Duodenal mucosa (tissue), 2 donors: ENCODE measurements around the gene SAYSD1.
"Not testable (repeated sequence)": the region's sequence is repeated elsewhere in the genome, so short reads cannot be mapped to it uniquely, and the experiment has no call there.

Source experiments
- H3K27ac ChIP-seq: one replicate; pipeline ENCODE4 v1.7.0; 2013; ENCODE audit warnings: low read depth, low read length
- H3K27me3 ChIP-seq, 2 donors: one replicate each; pipeline ENCODE4 v1.7.0; 2013; ENCODE audit warnings: low read length in 2 of 2, control low read depth in 1 of 2; ENCODE audit not compliant: insufficient read depth in 2 of 2, control insufficient read depth in 1 of 2
- H3K36me3 ChIP-seq, 2 donors: one replicate each; pipeline ENCODE4 v1.7.0; 2013; ENCODE audit warnings: low read length in 2 of 2, control low read depth in 1 of 2; ENCODE audit not compliant: insufficient read depth in 2 of 2, control insufficient read depth in 1 of 2
- H3K4me1 ChIP-seq, 2 donors: one replicate each; pipeline ENCODE4 v1.7.0; 2013; ENCODE audit warnings: low read length in 2 of 2, control low read depth in 1 of 2; ENCODE audit not compliant: insufficient read depth in 2 of 2, control insufficient read depth in 1 of 2
- H3K4me3 ChIP-seq, 2 donors: one replicate each; pipeline ENCODE4 v1.7.0; 2013; ENCODE audit warnings: low read length in 2 of 2, low read depth in 1 of 2
- H3K9ac ChIP-seq, 2 donors: one replicate each; pipeline ENCODE4 v1.7.0; 2013; ENCODE audit warnings: low read length in 2 of 2, low read depth in 1 of 2
- H3K9me3 ChIP-seq, 2 donors: one replicate each; pipeline ENCODE4 v1.7.0; 2013; ENCODE audit warnings: low read length in 2 of 2, control low read depth in 1 of 2; ENCODE audit not compliant: control insufficient read depth in 1 of 2

SAYSD1 gene

GRCh38 chr6:39140556-39141167, 25.7 kb upstream of the SAYSD1 start:
- Histone ChIP-seq H3K36me3 (no peaks in the 10 kb centered on the region), H3K4me1 (peaks cover 0 to 4% of the 10 kb centered on the region in 2 donors), H3K27ac (no peak overlapping the region), H3K4me3 (no peak overlapping the region), H3K9ac (no peak overlapping the region), H3K27me3 (peaks cover 3 to 4% of the 10 kb centered on the region in 2 donors), H3K9me3 (peaks cover 0 to 4% of the 10 kb centered on the region in 2 donors)

GRCh38 chr6:39137245-39137644, 22.3 kb upstream of the SAYSD1 start:
- H3K27me3 ChIP-seq, result peaks cover 3 to 4% of the 10 kb centered on the region in 2 donors
- H3K9me3 ChIP-seq, result peaks cover 0 to 8% of the 10 kb centered on the region in 2 donors
- H3K4me1 ChIP-seq, result no peaks in the 10 kb centered on the region
- no peaks in the 10 kb centered on the region for H3K36me3 ChIP-seq
- H3K4me3 ChIP-seq, result no peak overlapping the region
- no peak overlapping the region for H3K27ac ChIP-seq
- no peak overlapping the region for H3K9ac ChIP-seq

GRCh38 chr6:39136207-39136606, 21.2 kb upstream of the SAYSD1 start:
- H3K4me1 ChIP-seq, H3K9ac ChIP-seq, H3K36me3 ChIP-seq, H3K27ac ChIP-seq, H3K27me3 ChIP-seq, H3K4me3 ChIP-seq, H3K9me3 ChIP-seq: not testable (repeated sequence)

GRCh38 chr6:39134761-39135160, 19.8 kb upstream of the SAYSD1 start:
- not testable (repeated sequence) for H3K4me1 ChIP-seq, H3K27ac ChIP-seq, H3K27me3 ChIP-seq, H3K9ac ChIP-seq, H3K36me3 ChIP-seq, H3K9me3 ChIP-seq, H3K4me3 ChIP-seq

- Histone ChIP-seq H3K36me3 (no peaks in the 10 kb centered on the region), H3K4me1 (no peaks in the 10 kb centered on the region), H3K9me3 (peaks cover 0 to 4% of the 10 kb centered on the region in 2 donors), H3K4me3 (no peak overlapping the region), H3K9ac (no peak overlapping the region), H3K27ac (no peak overlapping the region), H3K27me3 (no peaks in the 10 kb centered on the region)
Observed at GRCh38 chr6:39130691-39131090, 15.7 kb upstream of the SAYSD1 start.

GRCh38 chr6:39128832-39129231, 13.8 kb upstream of the SAYSD1 start:
- H3K4me1 ChIP-seq, result no peaks in the 10 kb centered on the region

GRCh38 chr6:39128106-39128505, 13.1 kb upstream of the SAYSD1 start:
- no peak overlapping the region for H3K9ac ChIP-seq
- no peaks in the 10 kb centered on the region for H3K4me1 ChIP-seq
- no peaks in the 10 kb centered on the region for H3K36me3 ChIP-seq
- no peak overlapping the region for H3K4me3 ChIP-seq
- no peaks in the 10 kb centered on the region for H3K27me3 ChIP-seq
- no peak overlapping the region for H3K27ac ChIP-seq
- no peaks in the 10 kb centered on the region for H3K9me3 ChIP-seq

More at GRCh38 chr6:39128832-39129231, 13.8 kb upstream of the SAYSD1 start:
- Histone ChIP-seq H3K9me3 (peaks cover 0 to 4% of the 10 kb centered on the region in 2 donors), H3K27ac (no peak overlapping the region), H3K36me3 (no peaks in the 10 kb centered on the region), H3K4me3 (no peak overlapping the region), H3K9ac (no peak overlapping the region), H3K27me3 (no peaks in the 10 kb centered on the region)

GRCh38 chr6:39124114-39124513, 9.1 kb upstream of the SAYSD1 start:
- H3K27ac ChIP-seq, result no peak overlapping the region
- no peaks in the 10 kb centered on the region for H3K9me3 ChIP-seq
- no peaks in the 10 kb centered on the region for H3K36me3 ChIP-seq
- H3K4me1 ChIP-seq, result no peaks in the 10 kb centered on the region
- H3K9ac ChIP-seq, result no peak overlapping the region
- no peaks in the 10 kb centered on the region for H3K27me3 ChIP-seq
- H3K4me3 ChIP-seq, result no peak overlapping the region

- no peak overlapping the region for H3K9ac ChIP-seq
- H3K4me1 ChIP-seq, result peaks cover 11% of the 10 kb centered on the region in 2 donors
- no peaks in the 10 kb centered on the region for H3K36me3 ChIP-seq
- H3K27ac ChIP-seq, result no peak overlapping the region
- H3K9me3 ChIP-seq, result no peaks in the 10 kb centered on the region
- no peak overlapping the region for H3K4me3 ChIP-seq
- H3K27me3 ChIP-seq, result no peaks in the 10 kb centered on the region
Observed at GRCh38 chr6:39118921-39119320, 3.9 kb upstream of the SAYSD1 start.

- H3K9me3 ChIP-seq, result no peaks in the 10 kb centered on the region
- H3K4me1 ChIP-seq, result peaks cover 13 to 18% of the 10 kb centered on the region in 2 donors
- H3K9ac ChIP-seq, result peak overlapping the region; percentile 73 to 76
- no peaks in the 10 kb centered on the region for H3K27me3 ChIP-seq
- H3K27ac ChIP-seq, result peak overlapping the region; percentile 94
- H3K4me3 ChIP-seq, result peak overlapping the region; percentile 86 to 92
- peaks cover 6 to 11% of the 10 kb centered on the region in 2 donors for H3K36me3 ChIP-seq
Observed at GRCh38 chr6:39114388-39114703, 640 bp downstream of the SAYSD1 start.

- peak overlapping the region; percentile 73 to 76 for H3K9ac ChIP-seq
- no peak overlapping the region for H3K27ac ChIP-seq
Observed at GRCh38 chr6:39113788-39114187, 1.2 kb downstream of the SAYSD1 start.

More at GRCh38 chr6:39113788-39114187, 1.2 kb downstream of the SAYSD1 start:
- Histone ChIP-seq H3K9me3 (no peaks in the 10 kb centered on the region), H3K27me3 (no peaks in the 10 kb centered on the region), H3K4me1 (peaks cover 18 to 21% of the 10 kb centered on the region in 2 donors), H3K4me3 (peak overlapping the region; percentile 86 to 92), H3K36me3 (peaks cover 11% of the 10 kb centered on the region in 2 donors)
